GM06990 (cell line): ENCODE measurements around the gene FGF19.

Source experiments
- DNase-seq: peaks from one replicate; pipeline ENCODE4 v3.0.0-alpha.2; 2011; ENCODE audit not compliant: insufficient read length; ENCODE audit errors: extremely low read depth
- H3K27me3 ChIP-seq: replicated peaks from 2 replicates; pipeline ENCODE4 v1.6.0; 2011; ENCODE audit warnings: low read length; ENCODE audit not compliant: control insufficient read depth, insufficient read depth
- H3K36me3 ChIP-seq: 2 replicates; pipeline ENCODE4 v1.5.1; 2011; ENCODE audit warnings: low read length; ENCODE audit not compliant: control insufficient read depth, insufficient read depth
- H3K4me3 ChIP-seq: replicated peaks from 2 replicates; pipeline ENCODE4 v1.5.1; 2011; ENCODE audit warnings: low read depth, mild to moderate bottlenecking, control low read depth, low read length
- TF ChIP-seq, protein P1 (sequence below): IDR thresholded peaks from 2 replicates; pipeline ENCODE4 v1.5.1; 2011; ENCODE audit warnings: low read length, control low read depth, mild to moderate bottlenecking, inconsistent platforms; ENCODE audit not compliant: insufficient read depth, poor library complexity, severe bottlenecking

Gene FGF19, protein sequence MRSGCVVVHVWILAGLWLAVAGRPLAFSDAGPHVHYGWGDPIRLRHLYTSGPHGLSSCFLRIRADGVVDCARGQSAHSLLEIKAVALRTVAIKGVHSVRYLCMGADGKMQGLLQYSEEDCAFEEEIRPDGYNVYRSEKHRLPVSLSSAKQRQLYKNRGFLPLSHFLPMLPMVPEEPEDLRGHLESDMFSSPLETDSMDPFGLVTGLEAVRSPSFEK

DNA sequence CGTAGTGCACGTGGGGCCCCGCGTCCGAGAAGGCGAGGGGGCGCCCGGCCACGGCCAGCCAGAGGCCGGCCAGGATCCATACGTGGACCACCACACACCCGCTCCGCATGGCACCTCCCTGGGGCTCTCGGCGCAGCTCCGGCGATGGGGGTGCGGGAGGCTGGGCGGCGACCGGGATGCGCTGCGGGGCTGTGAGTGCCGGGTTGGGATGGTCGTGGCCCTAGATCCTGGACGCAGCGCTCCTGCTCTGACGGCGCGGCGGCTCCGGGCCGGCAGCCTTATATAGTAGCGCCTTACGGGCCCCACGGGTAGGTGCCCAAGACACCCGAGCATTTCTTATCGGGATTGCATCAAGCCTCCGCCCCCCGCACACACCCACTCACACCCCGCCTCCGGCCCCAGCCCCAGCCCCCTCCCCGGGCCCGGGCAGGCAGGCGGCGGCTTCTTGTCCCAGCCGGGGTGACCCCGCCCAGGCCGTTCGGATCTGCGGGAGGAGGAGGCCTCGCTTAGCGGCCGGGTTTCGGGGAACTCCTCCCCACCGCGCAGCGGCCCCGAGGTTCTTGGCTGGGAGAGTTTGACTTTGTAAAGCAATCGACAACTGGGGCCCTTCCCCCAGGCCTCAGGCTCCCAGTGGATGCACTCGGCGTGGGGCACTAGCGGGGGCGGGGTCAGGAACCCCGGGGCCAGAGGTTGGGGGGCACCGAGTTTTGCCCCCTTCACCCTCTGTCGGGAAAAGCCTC, at the start of gene FGF19:
TSS of gene FGF19 (minus strand) at position 255 of the 740 bp plus-strand sequence. CDS start at position 109, 146 bp downstream.
- no peak within 1 kb of the TSS for H3K4me3 ChIP-seq
- DNase-seq, result no peak
- peaks cover 1% of the 10 kb centered on the region; the same call in 1 of the 2 replicates for H3K27me3 ChIP-seq
- TF ChIP-seq, protein P1, sequence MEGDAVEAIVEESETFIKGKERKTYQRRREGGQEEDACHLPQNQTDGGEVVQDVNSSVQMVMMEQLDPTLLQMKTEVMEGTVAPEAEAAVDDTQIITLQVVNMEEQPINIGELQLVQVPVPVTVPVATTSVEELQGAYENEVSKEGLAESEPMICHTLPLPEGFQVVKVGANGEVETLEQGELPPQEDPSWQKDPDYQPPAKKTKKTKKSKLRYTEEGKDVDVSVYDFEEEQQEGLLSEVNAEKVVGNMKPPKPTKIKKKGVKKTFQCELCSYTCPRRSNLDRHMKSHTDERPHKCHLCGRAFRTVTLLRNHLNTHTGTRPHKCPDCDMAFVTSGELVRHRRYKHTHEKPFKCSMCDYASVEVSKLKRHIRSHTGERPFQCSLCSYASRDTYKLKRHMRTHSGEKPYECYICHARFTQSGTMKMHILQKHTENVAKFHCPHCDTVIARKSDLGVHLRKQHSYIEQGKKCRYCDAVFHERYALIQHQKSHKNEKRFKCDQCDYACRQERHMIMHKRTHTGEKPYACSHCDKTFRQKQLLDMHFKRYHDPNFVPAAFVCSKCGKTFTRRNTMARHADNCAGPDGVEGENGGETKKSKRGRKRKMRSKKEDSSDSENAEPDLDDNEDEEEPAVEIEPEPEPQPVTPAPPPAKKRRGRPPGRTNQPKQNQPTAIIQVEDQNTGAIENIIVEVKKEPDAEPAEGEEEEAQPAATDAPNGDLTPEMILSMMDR, result no peak
- H3K36me3 ChIP-seq, result no peaks in the 10 kb centered on the region

DNA sequence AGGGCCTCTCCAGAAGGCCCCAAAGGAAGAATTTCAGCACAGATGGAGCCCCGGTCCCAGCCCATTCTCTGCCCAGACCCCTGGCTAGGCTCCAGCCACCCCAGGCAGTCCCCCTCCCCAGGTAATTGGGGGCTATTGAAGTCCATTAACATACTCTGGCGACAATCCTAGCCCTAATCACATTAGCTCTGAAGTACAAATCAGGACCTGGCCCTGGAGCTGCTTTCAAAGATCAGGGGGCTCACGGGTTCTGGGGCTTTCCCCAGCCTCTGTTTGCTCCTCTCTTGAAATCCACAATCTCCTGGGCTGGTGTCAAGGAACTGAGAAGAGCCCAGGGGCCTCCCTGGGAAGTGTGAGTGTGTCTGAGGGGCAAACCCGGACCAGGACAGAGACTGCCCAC, 49.1 kb upstream of the FGF19 start:
- Histone ChIP-seq H3K36me3 (no peaks in the 10 kb centered on the region), H3K27me3 (no peaks in the 10 kb centered on the region; the same call in 1 of the 2 replicates), H3K4me3 (no peak overlapping the region)
- TF ChIP-seq, protein P1, result no peak
- DNase-seq, result no peak

DNA sequence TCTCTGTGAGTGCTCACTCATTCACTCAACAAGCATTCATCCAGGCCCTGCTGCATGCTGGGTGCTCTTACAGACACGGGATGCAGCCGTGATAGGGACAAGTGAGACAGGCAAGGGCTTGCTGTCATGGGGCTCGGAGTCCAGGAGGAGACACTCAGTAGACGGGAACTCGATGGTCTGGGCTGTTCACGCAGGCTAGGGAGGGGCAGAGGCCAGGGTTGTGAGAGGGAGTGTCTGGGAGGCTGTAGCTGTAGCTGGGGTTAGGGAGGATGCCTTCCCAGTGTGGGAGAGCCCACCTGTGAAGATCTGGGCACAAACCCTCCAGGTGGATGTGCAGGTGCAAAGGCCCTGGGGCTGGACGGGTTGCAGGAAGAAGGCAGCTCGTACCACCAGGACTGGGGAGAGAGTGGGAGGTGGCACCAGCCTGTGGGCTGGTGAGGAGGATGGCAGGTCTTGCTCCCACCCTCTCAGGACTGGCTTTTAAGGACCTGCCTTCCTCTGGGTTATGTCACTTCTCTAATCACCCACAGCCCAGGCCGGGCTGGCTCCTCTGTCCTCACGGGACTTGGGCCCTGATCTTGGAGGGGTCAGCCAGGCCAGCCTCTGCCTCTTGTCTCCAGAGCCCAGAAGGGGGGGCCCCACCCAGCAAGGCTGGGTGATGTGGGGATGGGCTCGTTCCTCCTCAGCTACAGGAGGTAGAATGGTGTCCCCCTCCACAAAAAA, 47.2 kb upstream of the FGF19 start:
- no peak overlapping the region for H3K4me3 ChIP-seq
- H3K27me3 ChIP-seq, result peaks cover 2% of the 10 kb centered on the region
- H3K36me3 ChIP-seq, result no peaks in the 10 kb centered on the region
- TF ChIP-seq, protein P1, result no peak
- DNase-seq, result no peak

DNA sequence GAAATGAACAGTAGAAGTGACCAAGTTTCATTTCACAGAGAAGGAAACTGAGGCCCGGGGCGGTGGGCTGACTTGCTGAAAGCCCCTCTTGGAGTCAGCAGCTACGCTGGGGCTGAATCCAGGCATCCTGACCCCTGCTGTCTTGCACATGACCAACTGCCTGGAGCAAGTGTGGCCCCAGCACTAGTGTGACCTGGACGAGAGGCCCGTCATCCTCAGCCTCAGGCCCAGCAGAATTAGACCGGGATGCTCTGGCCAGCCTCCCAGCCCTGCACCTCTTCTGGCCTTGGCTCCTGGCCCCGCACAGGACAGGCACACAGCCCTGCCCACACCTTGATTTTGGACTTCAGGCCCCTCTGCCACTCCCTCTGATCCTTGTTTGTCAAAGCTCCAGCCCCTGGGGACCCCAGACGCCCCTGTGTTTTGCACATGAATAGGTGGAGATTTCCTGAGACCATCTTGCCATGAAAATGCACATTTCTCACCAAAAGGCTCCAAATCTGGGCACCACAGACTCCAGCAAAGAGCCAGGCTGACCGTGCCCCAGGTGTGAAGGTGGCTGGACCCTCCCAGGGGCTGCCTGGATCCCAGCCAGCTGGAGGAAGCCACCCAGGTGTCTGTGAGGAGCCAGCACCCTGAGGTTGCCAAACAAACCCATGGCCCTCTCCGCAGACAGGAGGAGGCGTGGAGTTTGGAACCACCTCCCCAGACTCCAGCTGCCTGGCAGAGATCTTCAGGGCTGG, 46.5 kb upstream of the FGF19 start:
- Histone ChIP-seq H3K36me3 (no peaks in the 10 kb centered on the region), H3K27me3 (peaks cover 3% of the 10 kb centered on the region), H3K4me3 (no peak overlapping the region)
- TF ChIP-seq, protein P1, result no peak
- DNase-seq, result no peak

DNA sequence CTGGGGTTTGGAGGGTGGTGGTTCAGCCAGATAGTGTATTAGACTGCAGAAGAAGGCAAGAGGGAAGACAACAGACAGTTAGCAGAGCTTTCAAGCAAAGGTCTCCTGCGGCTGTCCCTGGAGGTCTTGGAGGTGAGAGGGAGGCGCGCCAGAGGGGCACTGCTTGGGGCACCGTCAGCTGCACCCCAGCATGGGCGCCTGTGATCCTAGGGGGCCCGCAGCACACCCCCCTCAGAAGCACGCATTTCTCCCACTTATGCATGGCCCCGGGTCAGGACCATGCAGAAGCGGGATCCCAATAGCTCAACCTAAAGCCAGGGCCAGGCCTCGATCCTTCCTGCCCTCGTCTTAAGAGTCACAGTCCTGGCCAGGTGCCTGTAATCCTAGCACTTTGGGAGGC, 44.8 kb upstream of the FGF19 start:
- TF ChIP-seq, protein P1, result no peak
- no peak for DNase-seq
- Histone ChIP-seq H3K27me3 (peaks cover 3% of the 10 kb centered on the region), H3K36me3 (no peaks in the 10 kb centered on the region), H3K4me3 (no peak overlapping the region)
